Heart right ventricle (tissue), 16 donors: ENCODE data around the gene MAT2B. TPM values are rescaled to one million over a fixed set of nuclear protein-coding genes. Genes with fewer than 3 reads are reported as not detected.

Experiments
- ATAC-seq, 8 donors: fragments of 200-7000 bp; cut with Tn5 transposase; one replicate each; pipeline ENCODE4 v1.9.1; 2020; ENCODE audit warnings: mild to moderate bottlenecking in 8 of 8, moderate library complexity in 8 of 8, moderate number of reproducible peaks in 1 of 8
- DNase-seq, 2 donors: peaks; one replicate each; pipeline ENCODE4 v3.0.0-alpha.2; 2020
- H3K27ac ChIP-seq, 10 donors: fragments of 200-600 bp; sonication (generic) in 2 of 10; one replicate each; pipeline versions ENCODE4 v1.5.0 to v1.8.0; 2020 to 2022; ENCODE audit warnings: mild to moderate bottlenecking in 3 of 10
- H3K27me3 ChIP-seq, 7 donors: fragments of 200-600 bp; one replicate each; pipeline ENCODE4 v1.8.0; 2021 to 2022; ENCODE audit warnings: mild to moderate bottlenecking in 2 of 7
- H3K36me3 ChIP-seq, 9 donors: fragments of 200-600 bp; sonication (generic) in 1 of 9; one replicate each; pipeline versions ENCODE4 v1.5.0 to v1.8.0; 2020 to 2022; ENCODE audit warnings: mild to moderate bottlenecking in 2 of 9
- H3K4me1 ChIP-seq, 9 donors: fragments of 200-600 bp; sonication (generic) in 1 of 9; one replicate each; pipeline versions ENCODE4 v1.5.0 to v1.8.0; 2020 to 2022; ENCODE audit warnings: mild to moderate bottlenecking in 4 of 9
- H3K4me3 ChIP-seq, 10 donors: fragments of 200-600 bp; sonication (generic) in 2 of 10; one replicate each; pipeline versions ENCODE4 v1.5.0 to v1.8.0; 2020 to 2022; ENCODE audit warnings: mild to moderate bottlenecking in 7 of 10, moderate library complexity in 2 of 10
- H3K9me3 ChIP-seq, 11 donors: fragments of 200-600 bp in 10 of 11; sonication (generic) in 2 of 11; one replicate each; pipeline versions ENCODE4 v1.5.0 to v1.8.0; 2013 to 2022; ENCODE audit warnings: mild to moderate bottlenecking in 2 of 11, control low read depth in 1 of 11, moderate library complexity in 1 of 11
- CTCF ChIP-seq, 9 donors: fragments of 200-600 bp; sonication (generic) in 2 of 9; IDR thresholded peaks; one replicate each; pipeline versions ENCODE4 v1.5.0 to v1.8.0; 2021 to 2022; ENCODE audit warnings: antibody characterized with exemption in 9 of 9, mild to moderate bottlenecking in 5 of 9, moderate library complexity in 1 of 9
- WGBS, 2 donors: extraction: QIAGEN DNeasy Blood & Tissue Kit; methylation state at CpG; one replicate each; pipeline ENCODE4 v1.1.7; 2013; ENCODE audit warnings: inconsistent platforms in 1 of 2; 5-methylcytosine and 5-hydroxymethylcytosine counted together
- intact Hi-C, 10 donors: fragments of 100-400 bp; cut with DNase I; formaldehyde crosslinking; loops; one replicate each; pipeline versions ENCODE4 v1.11.1 to v1.14.2; 2022
- polyA plus RNA-seq, 2 donors: library from polyadenylated mRNA; stranded (reverse); fragments of 200-250 nt; gene quantifications; one replicate each; pipeline ENCODE4 v1.2.3, GENCODE V29; 2013
- total RNA-seq, 10 donors: library from RNA; stranded (reverse); fragmentation: NEBNext Ultra II Directional in 3 of 10; extraction: Animal tissue kit (Norgen Biotek cat#: 25700) in 3 of 10; gene quantifications; one replicate each; pipeline versions ENCODE4 v1.2.1 to v1.2.4, GENCODE V29; 2021 to 2023
- donor health status: Arrhythmogenic right ventricular cardiomyopathy.
- donor health status: ischemic (EF 13 %, LVEDD 7.1; RV severe dilation, severe dysfunction).
- donor health status: healthy with polysubstance abuse.
- donor health status: DM: no; HTN: yes; CAD: no.
- donor health status: DM: no; HTN: no; CAD: no.
- donor health status: ischemic (EF 25% LVEDD 6.9; RV normal size, moderate dysfunction).
- donor health status: ischemic (EF 25% LVEDD 5.7; RV mildly dilated, moderate dysfunction).
- donor health status: healthy.
- donor health status: DM: yes; HTN: yes; CAD: no.
- donor health status: Ischemic cardiomyopathy.
- donor health status: ischemic (EF 35%, LVEDD 5.7; RV mildly dilated, moderate dysfunction).
- donor health status: nonischemic (EF 11% LVEDD 7.7; RV severe dilation, severe dysfunction).
- donor health status: DM: yes; HTN: yes; CAD: no.
- donor health status: PGD.
- donor health status: ischemic (EF 29% LVEDD 5.4; RV normal size, mild dysfunction).
- donor health status: nonischemic (EF 23%, LVEDD 6.1; RV moderate dilation, normal function).

The MAT2B gene
- total and polyA plus RNA-seq, 12 donors: 22.9 to 63.2 (median 55.4) TPM

DNA sequence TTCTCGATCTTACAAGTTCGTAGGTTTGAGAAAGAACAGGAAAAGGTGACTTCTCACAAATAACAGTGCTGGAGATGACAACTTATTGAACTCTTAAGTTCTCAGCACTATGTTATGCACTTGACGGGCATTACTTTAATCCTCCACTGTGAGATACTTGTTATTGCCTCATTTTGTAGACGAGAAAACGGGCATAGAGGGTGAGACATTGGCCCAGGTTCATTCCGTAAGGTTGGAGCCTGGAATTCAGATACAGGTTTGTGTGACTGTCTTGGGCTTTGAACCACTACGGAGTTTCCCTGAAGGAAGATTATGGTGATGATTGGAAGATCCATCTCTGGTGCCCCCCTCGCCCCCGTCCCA, 657 bp downstream of the MAT2B start:
- H3K36me3 ChIP-seq: no peaks in the 10 kb centered on the region
- TF ChIP-seq CTCF (IDR thresholded peaks at IDR 0.05): no peak
- WGBS, 2 donors: 1% methylated on average over 9 of the region's 9 CpGs
- H3K27ac ChIP-seq: peak overlapping the region; percentile 88 to 99 (median 94)
- ATAC-seq (no peak), DNase-seq (no peak)
- peak overlapping the region; percentile 59 to 90 (median 82) for H3K4me3 ChIP-seq
- H3K27me3 ChIP-seq: no peaks in the 10 kb centered on the region
- intact Hi-C loops: loop anchor here in 3 of 10 donors (5.0 to 10.0 kb wide), 3 partner anchors 44 to 71 kb away; partner anchors contain the start of genes CCNG1 (in 1 of the 3), HMMR (in 1 of the 3) and NUDCD2 (in 1 of the 3)
- peaks cover 6 to 70% (median 46%) of the 10 kb centered on the region in 9 donors for H3K4me1 ChIP-seq
- H3K9me3 ChIP-seq: no peaks in the 10 kb centered on the region

DNA sequence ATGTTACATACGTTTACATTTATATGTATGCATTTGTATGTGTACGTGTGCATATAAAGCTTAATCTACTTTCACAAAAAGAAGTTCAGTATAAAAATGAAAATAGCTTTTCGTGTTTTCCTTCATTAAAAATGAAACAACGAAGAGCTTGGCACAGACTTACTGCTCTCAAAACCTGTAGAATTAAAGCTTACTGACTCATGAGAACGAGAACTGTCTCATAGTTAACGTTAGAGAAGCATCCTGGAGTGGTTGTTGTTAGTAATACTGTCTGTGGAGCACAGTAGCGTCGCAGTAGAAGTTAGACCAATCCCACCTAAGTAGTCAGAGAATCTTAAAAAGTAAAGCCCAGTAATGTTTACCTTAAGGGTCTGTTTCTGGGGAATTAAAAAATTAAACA, 1.3 kb downstream of the MAT2B start:
- no peak for ATAC-seq
- no peak for DNase-seq
- intact Hi-C loops: loop anchor here in 3 of 10 donors (5.0 to 10.0 kb wide), 3 partner anchors 44 to 72 kb away; partner anchors contain the start of genes CCNG1 (in 1 of the 3), HMMR (in 1 of the 3) and NUDCD2 (in 1 of the 3)
- no peaks in the 10 kb centered on the region for H3K9me3 ChIP-seq
- H3K27me3 ChIP-seq: no peaks in the 10 kb centered on the region
- peaks cover 0 to 3% (median 0%) of the 10 kb centered on the region in 9 donors for H3K36me3 ChIP-seq
- H3K4me1 ChIP-seq: peaks cover 6 to 76% (median 50%) of the 10 kb centered on the region in 9 donors
- WGBS, 2 donors: 1 to 5% methylated on average over 8 of the region's 8 CpGs
- H3K27ac ChIP-seq: peak overlapping the region; percentile 88 to 99 (median 94)
- peak overlapping the region; percentile 59 to 90 (median 82) for H3K4me3 ChIP-seq
- no peak for TF ChIP-seq CTCF (IDR thresholded peaks at IDR 0.05)

GRCh38 chr5:163508753-163509152, 3.3 kb downstream of the MAT2B start:
- ATAC-seq (no peak), DNase-seq (no peak)
- intact Hi-C loops: loop anchor here in 3 of 10 donors (5.0 to 10.0 kb wide), 3 partner anchors 46 to 74 kb away; partner anchors contain the start of genes CCNG1 (in 1 of the 3), HMMR (in 1 of the 3) and NUDCD2 (in 1 of the 3)
- H3K4me3 ChIP-seq: peak overlapping the region in 7 of 10 donors; percentile 9 to 80 (median 33)
- H3K27me3 ChIP-seq: no peaks in the 10 kb centered on the region
- no peaks in the 10 kb centered on the region for H3K9me3 ChIP-seq
- peak overlapping the region in 7 of 10 donors; percentile 19 to 99 (median 68) for H3K27ac ChIP-seq
- WGBS, 2 donors: 16 to 40% methylated on average over 5 of the region's 5 CpGs
- H3K36me3 ChIP-seq: peaks cover 0 to 23% (median 11%) of the 10 kb centered on the region in 9 donors
- H3K4me1 ChIP-seq: peaks cover 4 to 76% (median 62%) of the 10 kb centered on the region in 9 donors
- no peak for TF ChIP-seq CTCF (IDR thresholded peaks at IDR 0.05)

DNA sequence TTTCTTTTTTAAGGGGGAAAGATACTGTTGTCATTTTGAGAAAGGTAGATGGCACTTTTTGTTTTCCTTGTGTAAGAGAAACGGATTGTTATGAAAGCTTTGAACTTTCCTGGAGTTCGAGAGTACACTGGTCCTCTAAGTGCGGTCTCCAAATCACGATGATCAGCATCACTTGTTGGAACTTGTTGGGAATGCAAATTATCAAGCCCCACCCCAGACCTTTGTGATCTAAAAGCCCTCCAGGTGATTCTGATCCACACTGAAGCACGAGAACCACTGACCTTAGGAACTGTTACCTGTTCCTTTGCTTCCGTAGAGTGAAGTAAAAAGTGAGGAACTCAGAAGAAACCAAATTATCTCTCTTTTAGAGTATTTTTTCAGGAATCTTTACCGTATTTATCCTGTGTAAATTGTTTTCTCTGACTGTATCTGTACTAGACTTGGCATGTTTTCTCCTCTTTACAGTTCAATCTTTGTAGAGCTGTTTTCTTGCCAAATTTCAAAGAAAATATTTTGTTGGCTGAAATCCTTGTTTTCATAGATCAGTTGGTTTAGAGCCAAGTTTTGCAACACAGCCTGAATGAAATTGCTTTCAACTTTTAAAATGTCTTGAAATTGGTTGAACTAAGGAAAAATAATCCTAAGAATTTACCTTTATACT, 4.0 kb downstream of the MAT2B start:
- intact Hi-C loops: loop anchor here in 3 of 10 donors (5.0 to 10.0 kb wide), 3 partner anchors 47 to 75 kb away; partner anchors contain the start of genes CCNG1 (in 1 of the 3), HMMR (in 1 of the 3) and NUDCD2 (in 1 of the 3)
- peak overlapping the region in 8 of 10 donors; percentile 19 to 99 (median 64) for H3K27ac ChIP-seq
- H3K4me1 ChIP-seq: peaks cover 4 to 69% (median 62%) of the 10 kb centered on the region in 9 donors
- peaks cover 0 to 30% (median 16%) of the 10 kb centered on the region in 9 donors for H3K36me3 ChIP-seq
- ATAC-seq (no peak), DNase-seq (no peak)
- no peaks in the 10 kb centered on the region for H3K9me3 ChIP-seq
- WGBS, 2 donors: 10 to 13% methylated on average over 7 of the region's 7 CpGs
- H3K4me3 ChIP-seq: peak overlapping the region in 8 of 10 donors; percentile 5 to 80 (median 32)
- H3K27me3 ChIP-seq: no peaks in the 10 kb centered on the region
- no peak for TF ChIP-seq CTCF (IDR thresholded peaks at IDR 0.05)
